ENCODE measurements around the gene STARD13.
"Not testable (repeated sequence)": the region's sequence is repeated elsewhere in the genome, so short reads cannot be mapped to it uniquely, and the experiment has no call there.

STARD13 gene

DNA sequence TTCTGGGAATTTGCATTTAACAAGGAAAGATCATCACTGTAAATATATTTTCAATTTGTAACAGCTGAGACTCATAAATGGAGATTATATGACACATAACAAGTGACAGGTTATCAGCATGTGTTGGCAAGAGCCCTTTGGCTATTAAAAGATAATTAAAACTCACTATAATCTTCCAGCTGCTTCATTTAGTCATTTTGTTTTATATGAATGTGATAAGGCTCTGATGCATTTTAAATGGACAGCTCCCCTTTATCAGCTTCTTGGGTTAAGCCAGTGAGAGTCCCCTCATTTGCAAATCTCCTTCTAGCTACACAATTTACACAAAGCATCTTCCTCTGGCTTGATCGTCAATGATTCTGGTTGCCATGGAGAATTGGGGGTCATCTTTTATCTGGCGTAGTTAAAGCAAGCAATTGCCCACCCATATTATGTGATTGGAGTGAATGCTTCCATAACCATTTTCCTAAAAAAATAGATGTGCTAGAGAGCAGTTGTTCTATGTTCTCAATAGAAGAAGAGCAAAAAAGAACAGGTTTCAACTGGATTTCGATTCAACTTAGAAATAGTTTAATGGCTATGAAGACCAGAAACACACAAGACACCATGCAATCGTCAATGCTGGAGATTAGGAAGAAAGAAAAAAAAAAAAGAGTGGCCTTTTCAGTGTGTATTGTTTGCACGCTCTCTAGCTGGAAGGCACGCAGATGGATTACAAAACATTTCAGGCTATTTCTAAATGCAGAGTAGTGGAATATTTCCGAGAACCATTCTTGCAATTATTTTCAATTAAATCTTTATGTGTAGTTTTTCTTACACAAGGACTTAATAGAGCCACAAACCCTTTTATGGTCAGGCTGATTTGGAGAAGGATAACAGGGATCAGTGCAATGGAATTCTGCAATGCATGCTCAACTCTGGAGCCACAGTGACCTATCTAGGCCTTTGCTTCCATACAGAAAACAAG, 27.4 kb downstream of the STARD13 start:
- DNase-seq (ENCODE audit: low read depth in 1 of 2, low spot score in 1 of 2) = no peak

DNA sequence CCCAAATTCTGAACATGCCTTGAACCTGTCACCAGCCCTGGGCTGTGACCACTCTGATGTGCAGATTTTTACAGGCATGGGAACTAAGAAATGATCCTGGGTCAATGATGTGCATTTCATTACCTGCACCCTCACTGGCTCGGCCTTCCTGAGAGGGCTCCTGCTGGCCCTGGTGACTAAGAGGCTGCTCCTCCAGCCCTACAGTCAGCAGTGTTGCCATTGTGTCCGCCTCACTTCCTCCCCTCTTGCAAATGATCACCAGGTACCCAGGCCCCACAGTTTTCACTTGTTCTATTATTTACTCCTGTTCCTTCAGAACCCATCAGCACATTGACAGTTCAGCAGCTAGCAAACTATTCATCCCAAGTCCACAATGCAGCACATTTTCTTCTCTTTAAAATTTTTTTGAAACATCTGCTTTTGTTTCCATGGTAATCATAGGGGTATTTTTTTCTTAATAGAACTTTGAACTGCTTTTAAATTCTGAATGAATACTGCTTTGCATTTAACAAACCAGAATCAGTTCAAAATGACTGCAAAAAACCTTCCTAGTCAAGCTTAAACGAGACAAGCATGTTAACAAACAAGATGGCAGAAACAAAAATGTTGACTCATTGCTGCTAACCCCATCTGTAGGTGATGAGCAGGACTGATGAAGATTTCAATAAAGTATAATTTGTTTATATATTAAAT, 29.3 kb downstream of the STARD13 start:
- DNase-seq (ENCODE audit: low read depth in 1 of 2, low spot score in 1 of 2) = no peak

DNA sequence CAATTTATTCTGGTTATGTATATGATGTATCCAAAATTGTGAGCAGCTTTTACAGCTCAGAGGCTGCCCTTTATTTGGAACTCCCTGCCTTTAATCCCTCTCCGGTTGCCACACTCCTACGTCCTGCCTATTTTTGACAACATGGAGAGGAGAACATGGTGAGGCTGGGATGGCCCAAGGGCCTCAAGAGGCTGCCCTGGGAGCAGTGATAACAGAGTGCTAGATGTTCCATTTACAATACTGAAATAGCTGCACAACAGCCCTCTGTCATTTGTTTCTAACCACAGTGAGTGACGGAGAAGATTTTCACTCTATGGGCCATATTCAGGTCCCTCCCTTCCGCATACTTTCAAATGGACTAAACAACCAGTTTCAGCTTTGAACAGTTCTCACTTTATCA, 33.4 kb downstream of the STARD13 start:
- DNase-seq (ENCODE audit: low read depth in 1 of 2, low spot score in 1 of 2) = no peak

DNA sequence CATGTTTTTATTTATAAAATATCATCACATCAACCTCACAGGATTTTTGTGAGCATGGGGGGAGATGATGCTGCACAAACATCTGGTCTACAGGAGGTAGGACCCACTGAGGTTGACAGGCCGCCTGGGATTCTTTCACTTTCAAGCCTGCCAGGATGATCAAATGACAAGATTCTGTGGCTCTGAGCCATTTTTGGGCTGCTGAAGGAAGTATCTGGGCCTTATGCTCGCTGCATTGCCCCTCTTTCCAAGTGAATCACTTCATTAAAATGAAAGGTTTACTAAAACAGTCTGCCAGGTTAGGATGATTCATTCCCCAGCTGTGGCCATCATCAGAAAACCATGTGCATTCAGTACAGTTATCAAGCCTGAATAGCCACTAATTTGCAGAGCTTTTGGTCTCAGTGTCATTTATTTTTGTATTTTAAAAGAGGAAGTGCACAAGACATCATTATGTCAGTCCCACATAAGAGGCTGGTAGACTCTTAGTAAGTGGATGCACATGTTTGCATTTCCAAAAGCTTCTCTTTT, 34.4 kb downstream of the STARD13 start:
- no peak for DNase-seq (ENCODE audit: low read depth in 1 of 2, low spot score in 1 of 2)

DNA sequence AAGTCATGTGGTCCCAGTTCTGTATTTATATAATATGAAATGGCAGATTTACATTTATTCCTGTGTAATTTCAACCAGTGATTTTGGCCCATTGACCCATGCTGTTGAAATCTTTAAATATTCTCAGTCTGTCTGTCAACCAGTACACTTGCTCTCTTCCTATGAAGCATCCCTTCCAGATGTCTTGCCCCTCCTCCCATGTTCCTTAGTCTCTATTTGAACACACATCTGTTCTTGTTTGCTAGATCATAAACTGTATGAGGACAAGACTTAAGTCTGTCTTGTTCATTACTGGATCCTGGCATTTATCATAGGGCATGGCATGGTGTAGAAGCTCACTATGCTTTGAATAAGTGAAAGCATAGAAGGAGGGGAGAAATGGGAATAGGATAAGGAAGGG, 34.9 kb downstream of the STARD13 start:
- DNase-seq (ENCODE audit: low read depth in 1 of 2, low spot score in 1 of 2) = no peak

DNA sequence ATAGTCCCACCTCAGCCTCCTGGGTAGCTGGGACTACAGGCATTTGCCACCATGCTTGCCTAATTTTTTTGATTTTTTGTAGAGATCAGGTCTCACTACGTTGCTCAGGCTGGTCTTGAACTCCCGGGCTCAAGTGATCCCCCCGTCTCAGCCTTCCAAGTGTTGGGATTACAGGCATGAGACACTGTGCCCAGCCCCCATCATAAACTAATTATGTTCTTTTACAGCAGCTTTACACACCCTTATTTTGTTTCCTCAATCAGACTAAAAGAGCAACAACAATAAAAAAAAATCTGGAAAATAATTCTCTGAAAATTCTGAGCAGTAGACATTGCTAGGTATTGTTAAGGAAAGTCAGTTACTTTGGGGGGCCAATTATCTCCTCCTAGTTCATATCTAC, 35.7 kb downstream of the STARD13 start:
- DNase-seq (ENCODE audit: low read depth in 1 of 2, low spot score in 1 of 2) = no peak

DNA sequence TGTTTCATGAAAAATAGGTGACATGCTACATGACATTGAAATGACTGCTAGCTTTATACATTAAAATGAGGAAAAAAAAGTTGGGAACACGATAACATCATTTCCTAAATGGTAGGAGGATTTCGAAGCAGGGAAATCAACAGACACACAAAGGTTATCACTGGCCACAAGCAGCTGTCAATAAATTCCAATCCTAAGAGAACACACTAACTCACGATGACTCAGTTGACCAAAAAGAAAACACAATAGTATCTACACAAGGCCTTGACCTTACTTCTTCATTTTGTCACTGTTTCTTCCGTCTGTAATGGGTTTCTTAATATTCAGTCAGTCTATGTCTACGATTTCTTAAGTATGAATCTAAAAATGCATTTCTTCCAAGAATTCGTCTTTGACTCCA, 36.5 kb downstream of the STARD13 start:
- no peak for DNase-seq (ENCODE audit: low read depth in 1 of 2, low spot score in 1 of 2)

DNA sequence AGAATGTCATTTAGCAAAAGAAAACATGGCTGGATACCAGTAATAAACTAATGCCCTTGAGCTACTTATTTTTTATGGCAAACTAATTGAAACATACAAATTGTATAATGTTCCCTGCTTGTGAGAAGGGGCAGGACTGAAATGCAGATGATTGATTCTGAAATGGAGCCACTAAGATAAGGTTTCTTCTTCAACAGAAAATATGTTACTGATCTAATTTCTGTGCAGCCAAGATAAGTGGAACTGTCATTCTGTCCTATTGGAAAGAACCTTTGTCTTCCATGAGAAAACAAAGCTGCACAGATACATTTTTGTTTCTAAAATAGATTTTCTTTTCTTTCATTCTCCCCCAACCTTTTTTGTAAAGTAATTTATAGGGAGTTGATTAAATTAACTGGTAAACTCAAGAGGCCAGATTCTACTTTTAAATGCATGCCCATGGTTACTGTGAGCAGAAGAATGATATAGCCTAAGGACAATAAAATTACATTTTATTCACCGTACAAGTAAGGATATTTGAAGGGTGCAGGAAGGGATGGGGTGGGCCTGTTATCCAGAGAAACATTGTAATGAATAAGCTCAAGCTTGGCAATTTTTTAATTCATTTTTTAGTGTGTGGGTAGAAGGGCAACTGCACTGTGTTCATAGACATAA, 39.9 kb downstream of the STARD13 start:
- no peak for DNase-seq (ENCODE audit: low read depth in 1 of 2, low spot score in 1 of 2)

DNA sequence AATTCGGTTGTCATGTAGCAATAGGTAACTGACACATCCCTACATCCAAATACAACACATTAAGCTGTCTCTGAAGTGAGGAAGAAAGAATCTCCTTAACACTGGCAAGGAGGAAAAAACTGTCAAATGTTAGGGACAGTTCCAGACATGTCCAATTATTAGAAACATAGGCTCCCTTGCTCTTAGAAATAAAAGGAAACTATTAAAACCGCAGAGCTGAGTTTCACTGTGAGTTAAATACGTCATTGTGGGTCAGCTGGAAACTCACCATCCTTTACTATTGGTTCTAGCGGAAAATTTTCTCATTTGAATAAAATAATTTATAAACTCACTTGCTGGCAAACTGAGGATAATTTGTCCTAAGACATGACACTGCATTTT, 40.7 kb downstream of the STARD13 start:
- no peak for DNase-seq (ENCODE audit: low read depth in 1 of 2, low spot score in 1 of 2)

DNA sequence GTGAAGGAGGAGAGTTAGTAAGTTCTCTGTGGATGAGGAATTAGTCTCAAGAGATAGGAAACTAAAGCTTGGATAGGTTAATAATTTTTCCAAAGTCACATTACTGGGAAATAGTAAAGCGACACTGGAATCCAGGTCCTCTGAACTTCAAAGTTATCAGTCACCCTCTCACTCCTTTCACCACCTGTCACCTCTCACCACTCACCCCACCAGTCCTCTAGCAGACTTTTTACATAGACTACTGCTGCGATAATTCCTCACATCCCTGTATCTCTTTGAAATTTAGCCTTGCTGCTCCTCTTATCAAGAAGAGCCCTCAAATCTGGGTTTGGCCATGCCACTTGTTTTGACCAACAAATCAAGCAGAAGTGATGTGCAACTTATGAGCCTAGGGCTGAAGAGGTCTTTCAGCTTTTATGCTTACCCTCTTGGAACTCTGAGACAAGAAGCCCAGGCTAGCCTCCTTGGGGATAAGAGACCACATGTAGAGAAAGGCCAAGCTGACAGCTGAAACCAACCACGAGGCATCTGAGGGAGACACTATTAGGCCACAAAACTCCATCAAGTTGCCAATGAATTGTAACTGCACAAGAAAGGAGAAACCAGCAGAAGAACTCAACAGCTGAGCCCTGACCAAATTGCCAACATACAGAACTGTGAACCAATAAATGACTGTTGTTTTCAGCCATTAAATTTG, 41.2 kb downstream of the STARD13 start:
- no peak for DNase-seq (ENCODE audit: low read depth in 1 of 2, low spot score in 1 of 2)

DNA sequence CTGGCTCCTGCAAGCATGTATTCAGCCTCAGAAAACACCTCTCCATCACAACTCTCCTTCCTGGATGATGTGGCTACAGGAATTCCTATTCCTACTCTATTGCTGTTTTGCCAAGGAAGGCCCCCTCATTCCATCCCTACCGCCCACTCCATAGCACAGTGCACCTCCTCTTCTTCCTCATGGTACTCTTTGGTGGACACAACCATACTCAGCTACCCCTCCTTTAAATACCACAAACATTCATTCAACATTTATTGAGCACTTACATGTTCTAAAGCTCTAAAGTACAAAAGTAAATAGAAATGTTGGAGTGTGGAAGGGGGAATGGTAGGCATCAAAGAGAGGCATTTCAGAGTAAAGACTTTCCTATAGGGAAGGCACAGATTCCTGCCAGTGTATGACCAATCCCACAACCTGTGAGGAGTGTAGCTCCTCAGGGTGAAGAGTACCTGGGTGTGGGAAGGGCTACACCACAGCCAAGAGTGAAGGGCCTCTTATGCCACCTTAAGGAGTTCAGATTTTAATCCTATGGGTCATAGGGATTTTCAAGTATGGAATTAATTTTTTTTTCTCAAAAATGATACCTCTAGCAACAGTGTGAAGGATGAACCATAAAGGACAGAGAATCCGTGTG, 42.5 kb downstream of the STARD13 start:
- DNase-seq (ENCODE audit: low read depth in 1 of 2, low spot score in 1 of 2) = no peak

DNA sequence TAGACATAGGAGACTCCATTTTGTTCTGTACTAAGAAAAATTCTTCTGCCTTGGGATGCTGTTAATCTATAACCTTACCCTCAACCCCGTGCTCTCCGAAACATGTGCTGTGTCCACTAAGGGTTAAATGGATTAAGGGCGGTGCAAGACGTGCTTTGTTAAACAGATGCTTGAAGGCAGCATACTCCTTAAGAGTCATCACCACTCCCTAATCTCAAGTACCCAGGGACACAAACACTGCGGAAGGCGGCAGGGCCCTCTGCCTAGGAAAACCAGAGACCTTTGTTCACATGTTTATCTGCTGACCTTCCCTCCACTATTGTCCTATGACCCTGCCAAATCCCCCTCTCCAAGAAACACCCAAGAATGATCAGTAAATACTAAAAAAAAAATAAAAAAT, 43.2 kb downstream of the STARD13 start:
- not testable (repeated sequence) for DNase-seq (ENCODE audit: low read depth in 1 of 2, low spot score in 1 of 2)

DNA sequence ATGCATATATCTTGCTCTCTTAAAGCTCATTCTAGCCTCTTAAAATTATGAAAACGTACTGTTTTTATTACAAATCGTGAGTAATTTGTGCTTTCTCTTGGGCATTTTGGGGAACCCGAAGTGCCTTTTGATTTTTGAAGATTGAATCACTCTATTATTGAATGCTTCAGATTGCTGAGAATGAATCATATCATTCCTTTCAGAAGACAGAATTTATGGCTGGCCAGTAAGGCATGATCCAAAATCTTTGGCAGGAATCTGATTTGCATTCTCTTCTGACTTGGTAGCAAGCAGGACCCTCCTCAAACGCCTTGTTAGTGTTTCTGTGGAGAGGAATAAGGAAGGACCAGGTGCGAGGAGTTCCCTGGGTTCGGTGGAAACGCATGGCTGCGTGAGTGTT, 49.5 kb downstream of the STARD13 start:
- no peak for DNase-seq (ENCODE audit: low read depth in 1 of 2, low spot score in 1 of 2)

DNA sequence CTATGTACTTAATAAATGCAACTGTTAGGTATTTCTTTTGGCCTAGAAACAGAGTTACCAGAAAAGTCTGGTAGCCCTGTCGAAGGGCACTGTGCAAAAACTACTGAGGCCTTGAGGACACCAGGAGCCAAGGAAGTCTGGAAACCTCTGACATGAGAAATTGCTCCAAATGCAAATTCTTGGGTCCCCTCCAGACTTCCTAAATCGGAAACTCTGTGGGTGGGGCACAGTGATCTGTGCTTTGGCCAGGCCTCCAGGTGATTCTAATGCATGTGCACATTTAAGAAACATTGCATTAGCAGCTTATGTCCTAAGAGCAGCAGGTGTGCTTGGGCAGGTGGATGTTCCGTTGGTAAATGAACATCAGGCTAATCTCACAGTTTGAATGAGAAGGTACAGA, 50.0 kb downstream of the STARD13 start:
- no peak for DNase-seq (ENCODE audit: low read depth in 1 of 2, low spot score in 1 of 2)

DNA sequence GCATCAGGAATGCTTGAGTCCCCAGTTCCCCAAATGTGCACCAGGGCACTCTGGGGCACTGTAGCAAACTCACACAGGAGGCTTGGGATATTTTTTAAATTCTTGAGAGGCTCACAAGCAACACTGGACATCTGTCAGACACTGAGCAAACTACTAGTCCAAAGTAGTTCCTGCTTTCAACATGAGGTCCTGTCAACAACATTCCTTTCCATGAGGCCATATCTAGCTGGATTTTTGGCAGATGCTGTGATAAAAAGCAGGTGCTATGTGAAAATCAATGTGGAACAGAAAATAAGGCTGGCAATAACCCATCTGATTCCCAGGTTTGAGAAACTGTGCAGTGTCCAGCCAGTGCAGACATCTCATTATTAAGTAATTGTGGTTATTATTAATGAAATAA, 50.5 kb downstream of the STARD13 start:
- no peak for DNase-seq (ENCODE audit: low read depth in 1 of 2, low spot score in 1 of 2)

DNA sequence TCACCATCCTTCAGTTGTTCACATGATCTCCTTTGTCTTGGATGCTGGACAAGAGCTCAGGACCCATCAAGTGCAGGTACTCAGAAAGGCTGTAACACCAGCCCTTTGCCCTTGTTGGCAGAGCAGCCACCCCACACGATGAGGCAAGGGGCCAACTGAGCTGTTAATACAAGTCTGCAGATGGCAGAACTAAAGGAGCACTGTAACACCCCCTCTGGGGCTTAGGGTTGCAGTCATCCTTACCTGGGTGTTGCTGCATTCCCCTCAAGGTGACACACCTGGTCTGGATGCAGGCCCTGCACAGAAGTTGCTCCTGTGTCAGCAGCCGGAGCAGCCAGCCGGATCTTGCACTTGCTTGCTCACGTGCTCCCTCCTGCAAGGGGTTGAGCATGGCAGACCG, 52.0 kb downstream of the STARD13 start:
- DNase-seq (ENCODE audit: low read depth in 1 of 2, low spot score in 1 of 2) = no peak

DNA sequence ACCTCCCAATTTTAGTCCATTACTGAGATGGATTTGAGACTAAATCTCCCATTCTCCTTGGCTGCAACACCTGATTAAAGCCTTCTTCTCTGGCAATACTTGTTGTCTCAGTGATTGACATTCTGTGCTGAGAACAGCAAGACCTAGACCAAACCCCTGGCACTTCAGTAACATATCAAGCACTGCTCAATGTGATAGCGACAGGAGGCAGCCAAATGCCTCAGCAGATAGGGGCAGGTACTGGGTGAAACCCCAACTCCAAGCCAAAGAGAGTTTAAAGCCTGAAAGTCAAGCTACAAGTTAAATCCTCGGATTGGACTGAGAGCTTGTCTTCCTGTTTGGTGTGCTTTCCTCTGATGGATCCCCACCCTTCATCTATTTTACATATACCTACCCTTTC, 52.7 kb downstream of the STARD13 start:
- no peak for DNase-seq (ENCODE audit: low read depth in 1 of 2, low spot score in 1 of 2)

DNA sequence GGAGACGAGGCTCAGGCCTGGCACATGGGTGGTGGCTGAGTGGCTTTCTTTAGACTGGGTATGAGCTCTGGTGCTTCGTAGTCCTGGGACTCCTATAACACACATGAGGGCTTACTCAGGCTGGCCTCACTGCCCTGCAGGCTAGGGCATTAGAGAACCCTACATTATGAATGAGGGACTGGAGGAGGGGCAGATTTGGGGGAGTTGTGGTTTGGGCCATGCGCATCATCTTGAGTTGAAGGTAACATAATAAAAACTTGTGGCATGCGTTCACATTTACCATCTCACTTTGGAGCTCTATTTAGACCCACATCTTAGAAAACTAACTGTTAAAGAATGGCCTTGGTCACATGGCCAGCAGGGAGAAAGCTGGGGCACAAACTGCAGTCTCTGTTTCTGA, 54.2 kb downstream of the STARD13 start:
- no peak for DNase-seq (ENCODE audit: low read depth in 1 of 2, low spot score in 1 of 2)

DNA sequence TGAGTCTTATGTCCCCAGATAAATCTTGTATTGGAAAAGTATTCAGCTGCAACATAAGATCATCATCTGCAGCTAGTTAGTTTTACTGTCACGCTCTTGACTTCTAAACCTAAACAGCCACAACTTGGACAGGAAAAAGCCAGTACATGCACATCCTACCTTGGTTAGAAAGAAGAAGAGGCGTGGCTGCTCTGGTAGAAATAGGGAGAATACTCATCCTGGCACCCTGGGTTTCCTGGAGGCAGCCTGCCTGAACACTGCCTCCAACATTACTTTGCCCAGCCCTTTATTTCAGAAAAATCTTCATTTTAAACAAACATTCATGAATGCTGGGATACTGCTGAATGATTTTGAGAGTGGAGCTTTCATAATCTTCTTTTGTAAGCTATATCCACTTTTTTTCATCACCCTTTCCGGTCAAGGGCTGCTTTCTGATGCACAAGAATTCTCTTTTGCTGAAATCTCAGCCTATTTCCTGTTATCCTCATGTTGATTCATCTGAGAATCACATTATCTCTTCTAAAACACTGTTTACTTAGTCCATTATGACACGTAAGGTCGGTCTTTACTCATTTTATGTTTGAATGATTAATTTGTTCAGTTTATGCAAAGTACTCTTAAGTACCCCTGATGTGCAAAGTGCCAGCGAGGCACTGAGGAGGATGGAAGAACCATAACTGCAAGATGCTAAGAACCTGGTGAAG, 55.2 kb downstream of the STARD13 start:
- no peak for DNase-seq (ENCODE audit: low read depth in 1 of 2, low spot score in 1 of 2)
